ENCODE measurements around the gene GLS.

Gene GLS

GRCh38 chr2:190887089-190887488 is 6.5 kb downstream of the GLS start:
- DNase-seq (ENCODE audit: low spot score): peak; percentile 34

DNA sequence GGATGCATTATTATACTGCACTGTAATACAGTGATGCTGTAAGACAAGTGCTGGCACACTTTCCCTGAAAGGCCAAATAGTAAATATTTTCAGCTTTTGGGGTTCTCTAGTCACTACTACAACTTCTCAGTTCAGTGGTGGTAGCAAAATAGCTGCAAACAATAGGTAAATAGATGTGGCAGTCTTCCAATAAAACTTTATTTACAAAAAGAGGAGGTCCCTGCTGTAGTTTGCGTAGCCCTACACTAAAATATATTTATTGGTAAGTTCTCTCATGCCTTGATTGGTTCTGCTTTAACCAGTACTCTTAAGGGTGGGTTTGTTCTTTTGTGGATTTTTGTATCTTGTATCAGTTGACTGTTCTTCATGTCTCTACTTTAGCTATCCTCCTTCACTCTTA is 7.8 kb downstream of the GLS start:
- DNase-seq (ENCODE audit: low spot score): no peak

DNA sequence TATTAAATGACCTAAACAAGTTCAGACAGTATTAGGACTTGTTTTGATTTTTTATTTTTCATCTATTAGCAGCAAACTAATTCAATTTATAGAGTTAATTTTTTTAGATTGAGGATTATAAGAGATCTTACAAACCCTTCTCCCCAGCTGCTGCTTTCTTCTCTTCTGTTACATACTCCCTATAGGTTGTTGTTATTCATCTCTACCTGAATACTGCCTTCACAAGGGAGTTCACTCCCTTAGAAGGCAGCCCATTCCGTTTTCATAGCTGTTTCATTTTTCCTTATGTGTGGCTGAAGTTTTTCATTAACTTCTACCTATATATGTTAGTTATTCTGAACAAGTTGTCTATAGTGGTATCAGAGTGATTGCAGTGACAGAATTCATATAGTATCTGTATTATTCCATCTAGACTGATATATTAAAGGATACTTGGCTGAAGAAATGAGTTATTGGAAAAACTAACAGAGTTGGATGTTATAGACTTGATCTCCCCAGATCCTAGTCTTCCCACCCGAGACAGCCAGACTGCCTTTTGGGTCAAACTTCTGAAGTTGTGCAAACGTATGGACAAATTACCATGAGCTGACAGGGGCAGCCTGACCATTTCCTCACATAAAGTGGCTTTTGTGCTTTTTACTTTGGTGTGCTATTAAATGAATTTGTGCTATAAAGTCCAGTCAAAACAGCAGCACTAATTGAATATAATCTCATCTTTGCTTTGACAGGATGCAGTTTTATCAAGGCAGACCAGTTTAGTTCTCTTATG is 8.7 kb downstream of the GLS start:
- DNase-seq (ENCODE audit: low spot score): no peak

DNA sequence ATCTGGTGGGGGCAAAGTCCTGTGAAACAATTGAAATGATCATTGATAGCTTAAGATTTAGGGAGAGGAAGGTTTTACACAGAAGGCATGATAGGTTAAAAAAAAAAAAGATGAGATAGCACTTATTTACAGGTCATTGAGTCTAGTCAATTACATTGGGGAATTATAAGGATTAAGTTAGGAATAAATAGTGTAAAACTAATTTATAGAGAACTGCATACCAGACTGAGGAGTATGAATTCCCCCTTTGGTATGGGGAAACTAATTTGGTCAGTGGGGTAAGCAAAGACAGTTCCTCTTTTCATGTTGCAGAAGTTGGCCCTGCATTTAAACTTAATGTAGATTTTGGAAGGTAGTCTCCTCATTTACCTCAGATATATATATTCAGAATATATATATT is 10.8 kb downstream of the GLS start:
- peak; percentile 49 for DNase-seq (ENCODE audit: low spot score)

GRCh38 chr2:190891889-190892288 is 11.3 kb downstream of the GLS start:
- no peak for DNase-seq (ENCODE audit: low spot score)

DNA sequence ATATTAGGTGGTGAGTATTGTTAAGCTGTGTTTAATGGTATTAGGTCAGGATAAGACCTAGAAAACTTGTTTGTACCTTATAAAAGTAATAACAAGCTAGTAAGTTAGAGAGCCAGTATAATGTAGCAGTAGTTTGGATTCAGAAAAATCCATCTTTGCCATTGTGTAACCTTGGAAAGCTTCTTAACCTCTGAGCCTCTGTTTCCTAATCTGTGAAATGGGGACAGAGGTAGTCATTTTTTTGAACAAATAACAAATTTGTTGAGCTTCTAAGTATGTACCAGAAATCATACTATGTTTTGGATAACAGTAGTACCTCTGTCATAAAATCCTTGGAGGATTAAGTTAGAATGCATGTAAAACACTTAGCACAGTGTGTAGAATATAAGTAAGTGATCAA is 12.5 kb downstream of the GLS start:
- no peak for DNase-seq (ENCODE audit: low spot score)

DNA sequence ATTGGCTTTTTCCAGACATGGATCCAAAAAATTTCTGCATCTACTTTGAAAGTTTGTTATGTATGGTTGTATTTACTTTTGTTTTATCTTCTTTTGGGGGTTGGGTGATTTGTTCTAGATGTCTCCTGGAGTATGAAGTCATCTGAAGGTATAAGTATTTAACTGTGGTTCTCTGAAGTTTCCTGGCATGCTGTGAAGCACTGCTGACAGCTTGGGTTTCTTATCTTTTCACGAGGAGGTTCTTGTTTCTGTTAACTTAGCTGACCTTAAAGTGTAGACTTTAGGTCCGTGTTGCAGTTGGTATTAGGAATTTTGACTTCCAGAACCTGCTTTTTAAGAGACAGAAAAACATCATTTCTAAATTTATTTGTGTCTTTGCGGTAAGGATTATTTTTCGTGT is 15.9 kb downstream of the GLS start:
- no peak for DNase-seq (ENCODE audit: low spot score)

GRCh38 chr2:190903693-190904450 is 23.3 kb downstream of the GLS start:
- DNase-seq (ENCODE audit: low spot score): no peak

- no peak for DNase-seq (ENCODE audit: low spot score)
These were observed 24.1 kb downstream of the GLS start for GRCh38 chr2:190904640-190905261.

- no peak for DNase-seq (ENCODE audit: low spot score)
These were observed 27.9 kb downstream of the GLS start for GRCh38 chr2:190908532-190908931.

GRCh38 chr2:190909680-190910079 is 29.1 kb downstream of the GLS start:
- no peak for DNase-seq (ENCODE audit: low spot score)

DNA sequence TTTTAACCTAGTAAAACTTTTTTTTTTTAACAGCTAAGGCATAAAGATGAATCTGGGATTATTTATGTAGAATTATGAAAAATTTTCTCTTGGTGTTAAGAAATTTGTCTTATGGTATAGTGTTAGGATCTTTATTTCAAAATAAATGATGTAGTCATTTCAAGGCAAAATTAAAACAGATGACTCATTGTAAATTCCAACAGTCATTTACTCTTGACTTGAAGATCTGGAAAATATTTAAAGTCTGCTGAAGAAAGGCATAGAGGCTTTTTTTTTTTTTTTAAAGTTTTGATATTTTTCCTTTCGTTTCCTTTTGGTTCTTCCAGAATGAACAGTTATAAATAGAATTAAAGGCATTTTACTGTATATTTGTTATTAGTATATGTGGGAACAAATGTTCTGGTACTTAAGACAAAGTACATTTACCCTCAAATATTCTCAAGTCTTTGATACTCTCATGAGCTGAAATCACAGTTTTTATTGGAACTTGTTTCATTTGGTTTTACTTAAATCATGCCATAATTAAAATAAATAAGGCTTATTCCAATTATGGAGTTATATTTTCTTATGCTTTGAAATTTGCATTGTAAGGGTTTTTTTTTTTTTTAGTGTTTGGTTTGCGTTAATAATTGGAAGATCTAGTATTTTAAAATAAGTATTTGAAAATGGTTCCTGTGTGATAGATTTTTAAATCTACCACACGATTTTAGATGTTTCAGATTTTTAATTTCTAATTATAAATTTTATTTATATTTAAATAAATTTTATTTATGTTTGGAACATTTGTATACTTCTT is 29.9 kb downstream of the GLS start:
- DNase-seq (ENCODE audit: low spot score): no peak

DNA sequence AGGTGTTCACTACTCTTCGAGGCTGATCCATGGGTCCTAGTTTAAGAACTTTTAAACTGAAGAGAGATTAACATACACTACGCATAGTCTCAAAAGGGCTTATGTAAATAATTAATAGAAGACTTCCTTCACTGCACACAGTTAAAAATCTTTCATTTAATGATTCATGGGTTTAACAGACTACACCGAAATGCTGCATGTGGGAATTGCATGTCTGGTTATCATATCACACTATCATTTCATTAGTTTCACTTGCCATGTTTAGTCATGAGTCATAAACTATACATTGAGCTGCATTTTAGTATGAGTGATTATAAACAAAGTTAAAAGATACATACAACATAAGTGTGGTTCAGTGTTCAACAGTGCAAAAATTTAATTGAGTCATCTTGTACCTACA is 31.2 kb downstream of the GLS start:
- no peak for DNase-seq (ENCODE audit: low spot score)

DNA sequence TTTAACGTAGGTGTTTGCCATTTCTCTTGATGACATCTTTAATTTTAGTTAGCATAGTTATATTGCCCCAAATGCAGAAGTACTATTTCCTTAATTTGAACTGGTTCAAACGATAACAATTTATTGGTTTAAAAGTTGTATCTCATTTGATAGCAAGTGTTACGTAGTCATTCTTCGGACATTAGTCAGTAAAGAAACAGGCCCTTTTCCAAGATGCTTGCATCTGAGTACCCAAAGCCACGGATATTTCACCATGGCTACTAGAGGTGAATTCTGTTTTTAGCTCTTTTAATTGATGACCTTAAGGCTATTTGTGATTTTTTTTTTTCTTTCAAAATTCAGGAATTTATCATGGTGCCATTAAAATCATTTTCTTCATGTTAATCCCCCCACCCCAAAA is 32.1 kb downstream of the GLS start:
- DNase-seq (ENCODE audit: low spot score): no peak

- no peak for DNase-seq (ENCODE audit: low spot score)
These were observed 33.1 kb downstream of the GLS start for GRCh38 chr2:190913725-190914124.

GRCh38 chr2:190916829-190917228 is 36.2 kb downstream of the GLS start:
- no peak for DNase-seq (ENCODE audit: low spot score)

DNA sequence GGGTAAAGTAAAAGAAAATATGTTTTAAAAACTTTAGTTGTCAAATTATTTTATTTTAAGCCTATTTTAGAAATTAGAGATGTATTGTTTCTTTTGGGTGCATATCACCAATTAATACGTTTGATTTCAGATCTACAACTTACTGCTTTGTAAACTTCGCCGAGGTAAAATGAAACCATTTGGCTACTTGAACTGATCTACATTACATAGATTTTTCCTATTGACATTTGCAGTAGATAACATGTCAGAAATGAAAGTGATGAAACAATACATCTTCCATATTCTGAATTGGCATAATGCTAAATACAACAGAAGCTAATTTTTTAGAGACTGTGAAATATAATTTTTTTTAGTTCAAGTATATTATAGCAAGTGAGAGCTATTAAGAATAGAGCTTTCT is 39.5 kb downstream of the GLS start:
- DNase-seq (ENCODE audit: low spot score): no peak

DNA sequence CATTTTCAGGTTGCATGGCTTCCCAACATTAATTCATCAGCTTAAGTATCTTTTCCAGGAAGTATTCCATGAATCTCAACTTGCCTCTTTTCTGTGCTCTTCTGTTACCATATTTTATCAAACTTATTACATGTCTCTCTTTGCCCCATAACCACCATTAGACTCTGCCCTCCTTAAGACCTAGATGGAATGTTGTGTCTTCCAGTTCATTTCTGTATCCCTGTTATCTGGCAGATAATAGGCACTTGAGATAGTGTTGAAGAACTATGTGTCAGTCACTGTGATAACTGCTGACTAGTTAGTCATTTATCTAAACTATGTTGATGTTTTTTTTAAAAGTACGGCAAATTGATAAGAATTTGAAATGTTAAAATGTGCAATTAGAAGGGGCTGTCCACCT is 41.8 kb downstream of the GLS start:
- DNase-seq (ENCODE audit: low spot score): no peak

GRCh38 chr2:190927301-190927700 is 46.7 kb downstream of the GLS start:
- no peak for DNase-seq (ENCODE audit: low spot score)

DNA sequence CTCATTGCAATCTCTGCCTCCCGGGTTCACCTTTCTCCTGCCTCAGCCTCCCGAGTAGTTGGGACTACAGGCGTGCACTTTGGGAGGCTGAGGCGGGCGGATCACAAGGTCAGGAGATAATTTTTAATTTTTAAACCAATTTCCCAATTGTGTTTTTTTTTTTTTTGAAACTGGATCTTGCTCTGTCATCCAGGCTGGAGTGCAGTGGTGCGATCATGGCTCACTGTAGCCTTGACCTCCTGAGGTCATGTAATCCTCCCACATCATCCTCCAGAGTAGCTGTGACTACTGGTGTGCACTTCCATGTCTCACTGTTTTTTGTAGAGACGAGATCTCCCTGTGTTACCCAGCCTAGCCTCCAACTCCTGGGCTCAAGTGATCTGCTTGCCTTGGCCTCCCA is 49.3 kb downstream of the GLS start:
- no peak for DNase-seq (ENCODE audit: low spot score)

- no peak for DNase-seq (ENCODE audit: low spot score)
These were observed 49.8 kb downstream of the GLS start for GRCh38 chr2:190930411-190930810.

GRCh38 chr2:190932514-190932913 is 51.9 kb downstream of the GLS start:
- no peak for DNase-seq (ENCODE audit: low spot score)
